Measurements from ENCODE around the gene PADI2.
"Not testable (repeated sequence)": the region's sequence is repeated elsewhere in the genome, so short reads cannot be mapped to it uniquely, and the experiment has no call there.

Gene PADI2

DNA sequence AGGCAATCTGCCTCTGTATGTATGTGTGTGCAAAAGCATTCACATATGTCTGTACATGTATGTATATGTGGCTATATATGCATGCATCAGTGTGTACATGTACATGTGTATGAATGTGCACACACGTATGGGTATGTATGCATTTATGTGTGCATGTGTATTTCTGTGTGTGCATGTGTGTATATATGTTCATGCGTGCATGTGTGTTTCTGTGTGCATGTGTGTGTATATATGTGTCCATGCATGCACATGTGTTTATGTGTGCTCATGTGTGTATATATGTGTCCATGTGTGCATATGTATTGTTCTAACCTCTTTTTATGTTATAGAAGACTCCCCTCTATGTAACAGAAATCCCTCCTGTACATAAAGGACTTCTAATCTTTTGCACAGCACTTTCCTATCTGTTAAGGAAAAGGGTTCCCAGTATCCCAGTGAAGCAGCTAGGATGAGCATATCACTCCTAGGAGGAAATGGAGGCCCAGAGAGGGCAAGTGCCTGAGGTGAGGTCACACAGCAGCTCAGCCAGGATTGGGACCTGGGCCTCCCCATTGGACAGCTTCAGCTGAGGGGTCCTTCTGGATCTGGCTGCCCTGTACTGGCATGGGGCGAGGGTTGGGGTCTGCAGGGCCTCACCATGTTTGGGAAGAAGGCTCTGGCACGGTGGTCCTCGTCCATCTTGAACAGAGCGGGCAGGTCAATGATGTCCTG lies 49.6 kb downstream of the PADI2 start:
- no peak overlapping the region for H3K27ac ChIP-seq
- TF ChIP-seq, protein P1, sequence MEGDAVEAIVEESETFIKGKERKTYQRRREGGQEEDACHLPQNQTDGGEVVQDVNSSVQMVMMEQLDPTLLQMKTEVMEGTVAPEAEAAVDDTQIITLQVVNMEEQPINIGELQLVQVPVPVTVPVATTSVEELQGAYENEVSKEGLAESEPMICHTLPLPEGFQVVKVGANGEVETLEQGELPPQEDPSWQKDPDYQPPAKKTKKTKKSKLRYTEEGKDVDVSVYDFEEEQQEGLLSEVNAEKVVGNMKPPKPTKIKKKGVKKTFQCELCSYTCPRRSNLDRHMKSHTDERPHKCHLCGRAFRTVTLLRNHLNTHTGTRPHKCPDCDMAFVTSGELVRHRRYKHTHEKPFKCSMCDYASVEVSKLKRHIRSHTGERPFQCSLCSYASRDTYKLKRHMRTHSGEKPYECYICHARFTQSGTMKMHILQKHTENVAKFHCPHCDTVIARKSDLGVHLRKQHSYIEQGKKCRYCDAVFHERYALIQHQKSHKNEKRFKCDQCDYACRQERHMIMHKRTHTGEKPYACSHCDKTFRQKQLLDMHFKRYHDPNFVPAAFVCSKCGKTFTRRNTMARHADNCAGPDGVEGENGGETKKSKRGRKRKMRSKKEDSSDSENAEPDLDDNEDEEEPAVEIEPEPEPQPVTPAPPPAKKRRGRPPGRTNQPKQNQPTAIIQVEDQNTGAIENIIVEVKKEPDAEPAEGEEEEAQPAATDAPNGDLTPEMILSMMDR (conservative IDR thresholded peaks at IDR 0.05) = no peak
- no peak for TF ChIP-seq ZFX (IDR thresholded peaks at IDR 0.05)

GRCh38 chr1:17068789-17069188 lies 50.5 kb downstream of the PADI2 start:
- no peak overlapping the region for H3K27ac ChIP-seq
- TF ChIP-seq ZFX (IDR thresholded peaks at IDR 0.05) = no peak
- TF ChIP-seq, protein P1 (conservative IDR thresholded peaks at IDR 0.05) = no peak

- no peak overlapping the region for H3K27ac ChIP-seq
- TF ChIP-seq ZFX (IDR thresholded peaks at IDR 0.05) = no peak
- TF ChIP-seq, protein P1 (conservative IDR thresholded peaks at IDR 0.05) = no peak
Measured at GRCh38 chr1:17067465-17068240, 51.6 kb downstream of the PADI2 start.

GRCh38 chr1:17067069-17067426 lies 52.2 kb downstream of the PADI2 start:
- no peak overlapping the region for H3K27ac ChIP-seq

GRCh38 chr1:17066361-17067068 lies 52.7 kb downstream of the PADI2 start:
- no peak overlapping the region for H3K27ac ChIP-seq
- TF ChIP-seq, protein P1 (conservative IDR thresholded peaks at IDR 0.05) = no peak
- TF ChIP-seq ZFX (IDR thresholded peaks at IDR 0.05) = no peak

More at GRCh38 chr1:17067069-17067426, 52.2 kb downstream of the PADI2 start:
- TF ChIP-seq, protein P1 (conservative IDR thresholded peaks at IDR 0.05) = no peak
- no peak for TF ChIP-seq ZFX (IDR thresholded peaks at IDR 0.05)

- TF ChIP-seq ZFX (IDR thresholded peaks at IDR 0.05) = no peak
- TF ChIP-seq, protein P1 (conservative IDR thresholded peaks at IDR 0.05) = no peak
- H3K27ac ChIP-seq = no peak overlapping the region
Measured at GRCh38 chr1:17065666-17066065, 53.6 kb downstream of the PADI2 start.

DNA sequence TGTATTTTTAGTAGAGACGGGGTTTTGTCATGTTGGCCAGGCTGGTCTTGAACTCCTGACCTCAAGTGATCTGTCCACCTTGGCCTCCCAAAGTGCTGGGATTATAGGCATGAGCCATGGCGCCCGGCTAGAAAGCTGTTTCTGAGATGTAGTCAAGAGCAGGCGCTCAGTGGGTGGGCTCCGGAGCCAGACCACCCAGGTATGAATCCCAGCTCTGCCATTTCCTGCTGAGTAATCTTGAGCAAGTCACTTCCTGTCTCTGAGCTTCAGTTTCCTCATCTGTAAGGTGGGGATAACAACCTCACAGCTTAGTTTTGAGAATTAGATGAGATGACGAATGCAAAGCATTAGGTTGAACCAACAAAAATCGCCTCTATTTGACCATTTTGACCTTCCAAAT lies 56.5 kb downstream of the PADI2 start:
- not testable (repeated sequence) for H3K27ac ChIP-seq

Measured in C4-2B (cell line).